Body of pancreas (tissue), 4 donors: Measurements from ENCODE around the gene HBA2.
"Not testable (repeated sequence)": the region's sequence is repeated elsewhere in the genome, so short reads cannot be mapped to it uniquely, and the experiment has no call there.

Experiments used
- CTCF ChIP-seq, 7 experiments: fragments of 450-650 bp in 4 of 7; fragments of 200-600 bp in 3 of 7; sonication (generic) in 3 of 7; IDR thresholded peaks; one replicate each; pipeline ENCODE4 v1.5.1; 2016 to 2019; ENCODE audit warnings: antibody characterized with exemption in 7 of 7
- POLR2A ChIP-seq, 3 donors: fragments of 450-650 bp; IDR thresholded peaks; one replicate each; pipeline ENCODE4 v1.6.1; 2016; ENCODE audit warnings: antibody characterized with exemption in 3 of 3, mild to moderate bottlenecking in 2 of 3

DNA sequence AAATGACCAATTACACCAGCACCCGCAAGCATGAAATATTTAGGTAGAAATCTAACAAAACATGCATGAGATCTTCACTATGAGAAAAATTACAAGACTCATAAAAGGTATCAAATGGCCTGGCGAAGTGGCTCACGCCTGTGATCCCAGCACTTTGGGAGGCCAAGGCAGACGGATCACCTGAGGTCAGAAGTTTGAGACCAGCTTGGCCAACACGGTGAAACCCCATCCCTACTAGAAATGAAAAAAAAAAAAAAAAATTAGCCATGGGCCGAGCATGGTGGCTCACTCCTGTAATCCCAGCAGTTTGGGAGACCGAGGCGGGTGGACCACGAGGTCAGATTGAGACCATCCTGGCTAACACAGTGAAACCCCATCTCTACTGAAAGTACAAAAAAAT is 31.4 kb downstream of the HBA2 start:
- TF ChIP-seq POLR2A, CTCF (IDR thresholded peaks at IDR 0.05): not testable (repeated sequence)
